Esophagus (tissue), 2 donors: ENCODE measurements around the gene SMIM22. TPM values are rescaled to one million over a fixed set of nuclear protein-coding genes. Genes with fewer than 3 reads are reported as not detected.

Source experiments
- H3K27ac ChIP-seq, 2 donors: one replicate each; pipeline ENCODE4 v1.5.1; 2013; ENCODE audit warnings: low read depth in 2 of 2, mild to moderate bottlenecking in 2 of 2, inconsistent platforms in 1 of 2, low read length in 1 of 2, moderate library complexity in 1 of 2
- H3K27me3 ChIP-seq, 2 donors: one replicate each; pipeline ENCODE4 v1.6.1; 2013; ENCODE audit warnings: low read length in 2 of 2, control low read depth in 1 of 2, mild to moderate bottlenecking in 1 of 2; ENCODE audit not compliant: insufficient read depth in 2 of 2, control insufficient read depth in 1 of 2
- H3K36me3 ChIP-seq, 2 donors: one replicate each; pipeline ENCODE4 v1.6.1; 2013; ENCODE audit warnings: low read length in 1 of 2; ENCODE audit not compliant: control insufficient read depth in 2 of 2, insufficient read depth in 2 of 2
- H3K4me1 ChIP-seq, 2 donors: one replicate each; pipeline ENCODE4 v1.6.1; 2013; ENCODE audit warnings: low read length in 1 of 2; ENCODE audit not compliant: control insufficient read depth in 2 of 2, insufficient read depth in 2 of 2
- H3K4me3 ChIP-seq, 2 donors: one replicate each; pipeline ENCODE4 v1.5.1; 2013; ENCODE audit warnings: low read length in 2 of 2, mild to moderate bottlenecking in 2 of 2, low read depth in 1 of 2, moderate library complexity in 1 of 2
- H3K9me3 ChIP-seq, 2 donors: one replicate each; pipeline ENCODE4 v1.6.1; 2013; ENCODE audit warnings: mild to moderate bottlenecking in 2 of 2, low read depth in 1 of 2, low read length in 1 of 2, moderate library complexity in 1 of 2; ENCODE audit not compliant: control insufficient read depth in 2 of 2, insufficient read depth in 1 of 2
- WGBS, 2 donors: extraction: QIAGEN DNeasy Blood & Tissue Kit; methylation state at CpG; one replicate each; pipeline ENCODE4 v1.1.7; 2013; 5-methylcytosine and 5-hydroxymethylcytosine counted together
- polyA plus RNA-seq, 2 donors: library from polyadenylated mRNA; stranded (reverse); fragments of 200-250 nt; gene quantifications; one replicate each; pipeline ENCODE4 v1.2.3, GENCODE V29; 2013
- donor health status: healthy with polysubstance abuse.
- donor health status: Bipolar disorder and iron deficiency.

SMIM22 gene
- polyA plus RNA-seq, 2 donors, result 20.1 to 28.6 TPM

GRCh38 chr16:4753227-4753626 is 41.9 kb upstream of the SMIM22 start:
- Histone ChIP-seq H3K27ac (no peak overlapping the region), H3K36me3 (peaks cover 7 to 41% of the 10 kb centered on the region in 2 donors), H3K4me1 (no peaks in the 10 kb centered on the region), H3K9me3 (peaks cover 0 to 2% of the 10 kb centered on the region in 2 donors), H3K27me3 (no peaks in the 10 kb centered on the region), H3K4me3 (no peak overlapping the region)
- 92 to 94% methylated on average over 11 of the region's 11 CpGs for WGBS, 2 donors

GRCh38 chr16:4754865-4755264 is 40.3 kb upstream of the SMIM22 start:
- 99 to 100% methylated on average over 4 of the region's 4 CpGs for WGBS, 2 donors
- H3K36me3 ChIP-seq, result peaks cover 10 to 47% of the 10 kb centered on the region in 2 donors

GRCh38 chr16:4755687-4756086 is 39.5 kb upstream of the SMIM22 start:
- no peaks in the 10 kb centered on the region for H3K27me3 ChIP-seq
- no peaks in the 10 kb centered on the region for H3K4me1 ChIP-seq
- 96% methylated on average over 6 of the region's 6 CpGs for WGBS, 2 donors
- peaks cover 11 to 55% of the 10 kb centered on the region in 2 donors for H3K36me3 ChIP-seq
- no peak overlapping the region for H3K4me3 ChIP-seq
- H3K9me3 ChIP-seq, result peaks cover 0 to 2% of the 10 kb centered on the region in 2 donors
- H3K27ac ChIP-seq, result no peak overlapping the region

More at GRCh38 chr16:4754865-4755264, 40.3 kb upstream of the SMIM22 start:
- Histone ChIP-seq H3K4me3 (no peak overlapping the region), H3K4me1 (no peaks in the 10 kb centered on the region), H3K27ac (no peak overlapping the region), H3K27me3 (no peaks in the 10 kb centered on the region), H3K9me3 (peaks cover 0 to 2% of the 10 kb centered on the region in 2 donors)

- Histone ChIP-seq H3K36me3 (peaks cover 10 to 45% of the 10 kb centered on the region in 2 donors), H3K9me3 (no peaks in the 10 kb centered on the region), H3K4me3 (no peak overlapping the region), H3K27ac (no peak overlapping the region), H3K4me1 (peaks cover 0 to 1% of the 10 kb centered on the region in 2 donors), H3K27me3 (no peaks in the 10 kb centered on the region)
- WGBS, 2 donors, result 90 to 91% methylated on average over 23 of the region's 23 CpGs
These were observed 34.8 kb upstream of the SMIM22 start for GRCh38 chr16:4760221-4760910.

- 90 to 94% methylated on average over 9 of the region's 9 CpGs for WGBS, 2 donors
These were observed 33.0 kb upstream of the SMIM22 start for GRCh38 chr16:4762205-4762604.

GRCh38 chr16:4763791-4764190 is 31.4 kb upstream of the SMIM22 start:
- peaks cover 6 to 35% of the 10 kb centered on the region in 2 donors for H3K36me3 ChIP-seq
- no peaks in the 10 kb centered on the region for H3K9me3 ChIP-seq
- peaks cover 3 to 5% of the 10 kb centered on the region in 2 donors for H3K4me1 ChIP-seq
- H3K4me3 ChIP-seq, result no peak overlapping the region
- H3K27ac ChIP-seq, result no peak overlapping the region
- 88 to 92% methylated on average over 7 of the region's 7 CpGs for WGBS, 2 donors
- H3K27me3 ChIP-seq, result no peaks in the 10 kb centered on the region

More at GRCh38 chr16:4762205-4762604, 33.0 kb upstream of the SMIM22 start:
- H3K27ac ChIP-seq, result no peak overlapping the region
- H3K9me3 ChIP-seq, result no peaks in the 10 kb centered on the region
- H3K4me3 ChIP-seq, result no peak overlapping the region
- H3K4me1 ChIP-seq, result peaks cover 3 to 5% of the 10 kb centered on the region in 2 donors
- H3K36me3 ChIP-seq, result peaks cover 10 to 43% of the 10 kb centered on the region in 2 donors
- no peaks in the 10 kb centered on the region for H3K27me3 ChIP-seq

- 73 to 74% methylated on average over 26 of the region's 26 CpGs for WGBS, 2 donors
- peak overlapping the region; percentile 95 to 99 for H3K4me3 ChIP-seq
- H3K27ac ChIP-seq, result peak overlapping the region in 1 of 2 donors; percentile 19
- H3K27me3 ChIP-seq, result no peaks in the 10 kb centered on the region
- peaks cover 3 to 8% of the 10 kb centered on the region in 2 donors for H3K4me1 ChIP-seq
- peaks cover 3 to 25% of the 10 kb centered on the region in 2 donors for H3K36me3 ChIP-seq
- H3K9me3 ChIP-seq, result no peaks in the 10 kb centered on the region
These were observed 29.4 kb upstream of the SMIM22 start for GRCh38 chr16:4765511-4766474.

- 1 to 2% methylated on average over 66 to 72 of the region's 72 CpGs for WGBS, 2 donors
- H3K27ac ChIP-seq, result peak within 1 kb of the TSS; percentile 88 to 96
- no peaks in the 10 kb centered on the region for H3K9me3 ChIP-seq
- H3K4me3 ChIP-seq, result peak within 1 kb of the TSS; percentile 95 to 99
- H3K4me1 ChIP-seq, result peaks cover 3 to 8% of the 10 kb centered on the region in 2 donors
- peaks cover 3 to 19% of the 10 kb centered on the region in 2 donors for H3K36me3 ChIP-seq
- no peaks in the 10 kb centered on the region for H3K27me3 ChIP-seq
These were observed 28.1 kb upstream of the SMIM22 start, which contains the start of gene ZNF500 for GRCh38 chr16:4766875-4767628. Gene ZNF500, minus strand, starts transcription at chr16:4767162. Its CDS starts 1,184 bp downstream, at chr16:4765978.
